ENCODE data around the gene ACE. TPM values are rescaled to one million over a fixed set of nuclear protein-coding genes. Genes with fewer than 3 reads are reported as not detected.

Gene ACE
- total and polyA plus RNA-seq, 4 donors, result 0.72 to 30.5 (median 11.3) TPM

DNA sequence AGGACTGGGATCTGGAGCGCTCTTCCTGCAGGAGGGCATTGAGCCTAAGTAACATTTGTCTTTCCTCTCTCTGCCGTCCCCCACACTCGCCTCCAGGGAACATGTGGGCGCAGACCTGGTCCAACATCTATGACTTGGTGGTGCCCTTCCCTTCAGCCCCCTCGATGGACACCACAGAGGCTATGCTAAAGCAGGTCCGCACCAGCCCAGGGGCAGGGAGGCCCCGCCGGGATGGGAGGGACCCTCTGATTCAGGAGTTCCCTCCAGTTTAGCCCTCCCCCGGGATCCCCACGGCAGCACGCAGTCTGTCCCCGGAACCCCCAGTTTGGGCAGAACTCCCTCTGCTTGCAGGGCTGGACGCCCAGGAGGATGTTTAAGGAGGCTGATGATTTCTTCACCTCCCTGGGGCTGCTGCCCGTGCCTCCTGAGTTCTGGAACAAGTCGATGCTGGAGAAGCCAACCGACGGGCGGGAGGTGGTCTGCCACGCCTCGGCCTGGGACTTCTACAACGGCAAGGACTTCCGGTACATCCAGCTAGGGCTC is 14.1 kb downstream of the ACE start:
- no peaks in the 10 kb centered on the region for H3K4me1 ChIP-seq (ENCODE audit: control insufficient read depth in 1 of 2, insufficient read depth in 2 of 2, low read length in 2 of 2)
- H3K27me3 ChIP-seq (ENCODE audit: control insufficient read depth in 1 of 2, insufficient read depth in 2 of 2, low read length in 1 of 2), result no peaks in the 10 kb centered on the region
- no peak overlapping the region for H3K4me3 ChIP-seq (ENCODE audit: low read length in 2 of 2)
- intact Hi-C loops (cut with DNase I), result no loop called here
- DNase-seq (no peak), ATAC-seq (ENCODE audit: low FRiP score) (no peak)
- no peaks in the 10 kb centered on the region for H3K9me3 ChIP-seq (ENCODE audit: control insufficient read depth, low read length)
- H3K36me3 ChIP-seq (ENCODE audit: control insufficient read depth in 1 of 2, insufficient read depth in 2 of 2, low read length in 1 of 2), result no peaks in the 10 kb centered on the region
- 87 to 88% methylated on average over 22 of the region's 22 CpGs for WGBS, 2 donors
- no peak overlapping the region for H3K27ac ChIP-seq (ENCODE audit: low read depth in 1 of 2, low read length in 2 of 2)

DNA sequence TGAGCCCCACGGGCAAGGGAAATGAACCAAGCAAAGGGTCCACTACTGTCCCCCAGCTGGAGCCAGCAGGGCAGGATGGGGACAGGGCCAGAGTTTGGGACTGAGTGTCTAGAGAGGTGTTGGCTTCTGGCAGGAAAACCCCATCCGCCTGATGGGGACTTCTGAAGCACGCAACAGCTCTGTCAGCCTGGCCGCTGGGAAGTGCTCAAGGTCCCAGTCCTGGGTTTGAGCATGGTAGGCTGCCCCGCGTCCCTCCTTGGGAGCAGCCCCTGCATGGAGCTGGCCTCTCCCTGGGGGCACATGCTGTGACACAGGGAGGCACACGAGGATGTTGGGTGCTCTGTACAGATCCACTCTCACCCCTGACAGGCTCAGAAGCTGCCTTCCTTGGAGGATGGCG is 14.6 kb downstream of the ACE start:
- Histone ChIP-seq H3K27me3 (ENCODE audit: control insufficient read depth in 1 of 2, insufficient read depth in 2 of 2, low read length in 1 of 2) (no peaks in the 10 kb centered on the region), H3K4me1 (ENCODE audit: control insufficient read depth in 1 of 2, insufficient read depth in 2 of 2, low read length in 2 of 2) (no peaks in the 10 kb centered on the region), H3K4me3 (ENCODE audit: low read length in 2 of 2) (no peak overlapping the region), H3K9me3 (ENCODE audit: control insufficient read depth, low read length) (no peaks in the 10 kb centered on the region), H3K36me3 (ENCODE audit: control insufficient read depth in 1 of 2, insufficient read depth in 2 of 2, low read length in 1 of 2) (no peaks in the 10 kb centered on the region), H3K27ac (ENCODE audit: low read depth in 1 of 2, low read length in 2 of 2) (no peak overlapping the region)
- no peak for DNase-seq
- intact Hi-C loops (cut with DNase I), result no loop called here
- ATAC-seq (ENCODE audit: low FRiP score), result no peak
- 83% methylated on average over 8 of the region's 8 CpGs for WGBS, 2 donors

DNA sequence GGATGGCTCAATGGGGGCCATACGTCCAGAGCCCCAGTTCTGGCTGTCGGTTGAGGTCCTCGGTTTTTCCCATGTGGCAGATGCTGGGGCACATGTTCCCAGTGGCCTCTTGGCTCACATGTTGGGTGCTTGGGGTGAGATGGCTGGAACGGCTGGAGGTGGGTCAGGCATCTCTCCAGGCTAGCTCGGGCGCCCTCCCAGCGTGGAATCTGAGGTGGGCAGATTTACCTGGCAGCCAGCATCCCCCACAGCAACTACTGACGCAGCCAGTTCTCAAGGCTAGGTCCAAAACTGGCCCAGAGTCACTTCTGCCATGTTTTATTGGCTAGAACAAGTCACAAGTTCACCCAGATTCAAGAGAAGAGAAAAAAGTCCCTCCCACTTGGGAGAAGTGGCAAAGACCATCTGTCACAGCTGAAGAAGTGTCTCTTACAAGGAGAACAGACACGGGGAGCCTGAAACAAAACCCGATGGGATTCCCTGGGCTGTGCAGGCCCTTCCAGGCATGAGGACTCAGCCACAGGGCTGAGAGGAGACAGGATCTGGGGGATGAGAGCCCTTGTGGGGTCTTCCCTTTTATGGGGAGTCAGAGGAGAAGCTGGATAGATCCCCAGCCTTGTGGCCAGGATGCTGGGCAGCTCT is 15.2 kb downstream of the ACE start:
- intact Hi-C loops (cut with DNase I), result no loop called here
- 78 to 82% methylated on average over 10 of the region's 10 CpGs for WGBS, 2 donors

GRCh38 chr17:63492940-63493339 is 16.1 kb downstream of the ACE start:
- 92 to 99% methylated on average over 6 of the region's 6 CpGs for WGBS, 2 donors

More for the DNA sequence above, 15.2 kb downstream of the ACE start:
- Histone ChIP-seq H3K9me3 (ENCODE audit: control insufficient read depth, low read length) (no peaks in the 10 kb centered on the region), H3K36me3 (ENCODE audit: control insufficient read depth in 1 of 2, insufficient read depth in 2 of 2, low read length in 1 of 2) (no peaks in the 10 kb centered on the region), H3K4me3 (ENCODE audit: low read length in 2 of 2) (no peak overlapping the region), H3K4me1 (ENCODE audit: control insufficient read depth in 1 of 2, insufficient read depth in 2 of 2, low read length in 2 of 2) (no peaks in the 10 kb centered on the region), H3K27me3 (ENCODE audit: control insufficient read depth in 1 of 2, insufficient read depth in 2 of 2, low read length in 1 of 2) (no peaks in the 10 kb centered on the region), H3K27ac (ENCODE audit: low read depth in 1 of 2, low read length in 2 of 2) (no peak overlapping the region)
- no peak for DNase-seq
- ATAC-seq (ENCODE audit: low FRiP score), result no peak

DNA sequence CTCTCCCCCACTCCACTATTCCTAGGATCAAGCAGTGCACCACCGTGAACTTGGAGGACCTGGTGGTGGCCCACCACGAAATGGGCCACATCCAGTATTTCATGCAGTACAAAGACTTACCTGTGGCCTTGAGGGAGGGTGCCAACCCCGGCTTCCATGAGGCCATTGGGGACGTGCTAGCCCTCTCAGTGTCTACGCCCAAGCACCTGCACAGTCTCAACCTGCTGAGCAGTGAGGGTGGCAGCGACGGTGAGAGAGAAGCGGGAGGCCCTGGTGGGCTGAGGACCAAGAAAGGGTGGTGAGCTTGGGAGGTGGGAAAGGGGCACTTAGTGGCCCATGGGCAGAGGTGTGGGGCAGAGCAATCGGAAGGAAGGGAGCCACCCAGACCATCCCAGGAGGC is 16.6 kb downstream of the ACE start:
- Histone ChIP-seq H3K36me3 (ENCODE audit: control insufficient read depth in 1 of 2, insufficient read depth in 2 of 2, low read length in 1 of 2) (no peaks in the 10 kb centered on the region), H3K9me3 (ENCODE audit: control insufficient read depth, low read length) (no peaks in the 10 kb centered on the region), H3K4me3 (ENCODE audit: low read length in 2 of 2) (no peak overlapping the region), H3K27ac (ENCODE audit: low read depth in 1 of 2, low read length in 2 of 2) (no peak overlapping the region), H3K27me3 (ENCODE audit: control insufficient read depth in 1 of 2, insufficient read depth in 2 of 2, low read length in 1 of 2) (no peaks in the 10 kb centered on the region), H3K4me1 (ENCODE audit: control insufficient read depth in 1 of 2, insufficient read depth in 2 of 2, low read length in 2 of 2) (no peaks in the 10 kb centered on the region)
- ATAC-seq (ENCODE audit: low FRiP score) (no peak), DNase-seq (no peak)
- WGBS, 2 donors, result 93% methylated on average over 9 of the region's 9 CpGs
- intact Hi-C loops (cut with DNase I), result no loop called here

More at GRCh38 chr17:63492940-63493339, 16.1 kb downstream of the ACE start:
- no peaks in the 10 kb centered on the region for H3K36me3 ChIP-seq (ENCODE audit: control insufficient read depth in 1 of 2, insufficient read depth in 2 of 2, low read length in 1 of 2)
- H3K4me3 ChIP-seq (ENCODE audit: low read length in 2 of 2), result no peak overlapping the region
- no peaks in the 10 kb centered on the region for H3K9me3 ChIP-seq (ENCODE audit: control insufficient read depth, low read length)
- intact Hi-C loops (cut with DNase I), result no loop called here
- no peaks in the 10 kb centered on the region for H3K27me3 ChIP-seq (ENCODE audit: control insufficient read depth in 1 of 2, insufficient read depth in 2 of 2, low read length in 1 of 2)
- DNase-seq (no peak), ATAC-seq (ENCODE audit: low FRiP score) (no peak)
- no peak overlapping the region for H3K27ac ChIP-seq (ENCODE audit: low read depth in 1 of 2, low read length in 2 of 2)
- H3K4me1 ChIP-seq (ENCODE audit: control insufficient read depth in 1 of 2, insufficient read depth in 2 of 2, low read length in 2 of 2), result no peaks in the 10 kb centered on the region

DNA sequence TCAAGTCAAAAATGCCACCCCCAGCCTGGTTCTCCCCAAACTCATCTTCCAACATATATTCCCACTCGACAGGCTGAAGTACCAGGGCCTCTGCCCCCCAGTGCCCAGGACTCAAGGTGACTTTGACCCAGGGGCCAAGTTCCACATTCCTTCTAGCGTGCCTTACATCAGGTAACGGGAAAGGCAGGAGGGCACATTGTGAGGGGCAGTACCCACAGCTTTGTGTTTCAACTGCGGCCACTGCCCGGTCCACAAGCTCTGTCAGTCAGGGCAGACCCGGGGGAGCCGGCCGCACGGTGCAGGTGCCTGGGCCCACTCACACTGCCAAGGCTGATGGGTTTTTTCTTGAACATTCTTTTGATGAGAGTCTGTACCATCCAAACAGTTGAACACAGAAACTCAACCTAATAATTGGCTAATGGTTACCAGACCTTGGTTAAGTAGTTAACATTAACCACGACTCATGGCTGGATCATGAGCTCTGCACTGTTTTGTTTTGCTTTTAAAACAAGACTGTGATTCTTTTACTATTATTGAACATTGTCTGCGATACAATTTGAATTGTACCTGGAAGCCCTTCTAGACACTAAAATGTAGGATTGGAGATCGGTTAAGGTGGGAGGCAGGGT is 17.6 kb downstream of the ACE start:
- intact Hi-C loops (cut with DNase I), result no loop called here
- DNase-seq (no peak), ATAC-seq (ENCODE audit: low FRiP score) (no peak)
- no peaks in the 10 kb centered on the region for H3K36me3 ChIP-seq (ENCODE audit: control insufficient read depth in 1 of 2, insufficient read depth in 2 of 2, low read length in 1 of 2)
- H3K4me1 ChIP-seq (ENCODE audit: control insufficient read depth in 1 of 2, insufficient read depth in 2 of 2, low read length in 2 of 2), result no peaks in the 10 kb centered on the region
- H3K4me3 ChIP-seq (ENCODE audit: low read length in 2 of 2), result no peak overlapping the region
- 92 to 93% methylated on average over 12 of the region's 12 CpGs for WGBS, 2 donors
- H3K9me3 ChIP-seq (ENCODE audit: control insufficient read depth, low read length), result no peaks in the 10 kb centered on the region
- H3K27ac ChIP-seq (ENCODE audit: low read depth in 1 of 2, low read length in 2 of 2), result no peak overlapping the region
- no peaks in the 10 kb centered on the region for H3K27me3 ChIP-seq (ENCODE audit: control insufficient read depth in 1 of 2, insufficient read depth in 2 of 2, low read length in 1 of 2)

DNA sequence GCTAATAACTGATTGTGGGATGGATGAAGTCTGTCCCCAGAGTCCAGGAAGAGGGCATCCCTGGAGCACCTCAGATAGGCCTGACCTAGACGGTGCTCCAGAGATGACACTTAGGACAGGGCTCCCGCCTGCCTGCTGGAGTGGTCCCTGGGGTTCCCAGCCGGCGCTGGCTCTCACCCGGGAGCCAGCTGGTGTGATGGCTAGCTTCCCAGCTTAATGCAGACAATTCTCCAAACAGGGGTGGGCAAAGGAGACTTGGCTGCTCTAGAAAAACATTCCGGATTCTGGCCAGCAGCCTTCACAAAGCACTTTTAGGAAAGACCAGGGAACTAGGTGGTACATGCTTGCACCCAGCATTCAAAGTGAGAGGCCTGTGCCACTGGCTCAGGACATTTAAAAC is 18.6 kb downstream of the ACE start:
- WGBS, 2 donors, result 34 to 38% methylated on average over 6 of the region's 6 CpGs
- Histone ChIP-seq H3K27me3 (ENCODE audit: control insufficient read depth in 1 of 2, insufficient read depth in 2 of 2, low read length in 1 of 2) (no peaks in the 10 kb centered on the region), H3K27ac (ENCODE audit: low read depth in 1 of 2, low read length in 2 of 2) (no peak overlapping the region), H3K4me1 (ENCODE audit: control insufficient read depth in 1 of 2, insufficient read depth in 2 of 2, low read length in 2 of 2) (no peaks in the 10 kb centered on the region), H3K9me3 (ENCODE audit: control insufficient read depth, low read length) (no peaks in the 10 kb centered on the region), H3K4me3 (ENCODE audit: low read length in 2 of 2) (no peak overlapping the region), H3K36me3 (ENCODE audit: control insufficient read depth in 1 of 2, insufficient read depth in 2 of 2, low read length in 1 of 2) (no peaks in the 10 kb centered on the region)
- ATAC-seq (ENCODE audit: low FRiP score), result no peak
- DNase-seq, result no peak
- intact Hi-C loops (cut with DNase I), result no loop called here

DNA sequence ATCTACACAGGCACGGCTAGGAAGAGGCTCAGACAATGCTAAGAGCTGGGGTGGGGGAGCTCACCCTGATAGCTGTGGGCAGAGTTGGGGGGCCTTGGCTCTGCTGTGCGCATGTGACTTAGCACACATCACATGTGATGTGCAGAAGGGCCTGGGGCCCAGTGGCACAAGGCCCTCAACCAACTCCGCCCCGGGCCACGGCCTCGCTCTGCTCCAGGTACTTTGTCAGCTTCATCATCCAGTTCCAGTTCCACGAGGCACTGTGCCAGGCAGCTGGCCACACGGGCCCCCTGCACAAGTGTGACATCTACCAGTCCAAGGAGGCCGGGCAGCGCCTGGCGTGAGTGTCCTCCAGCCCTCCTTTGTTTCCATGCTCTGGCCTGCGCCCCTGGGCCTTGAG is 19.3 kb downstream of the ACE start:
- no peaks in the 10 kb centered on the region for H3K9me3 ChIP-seq (ENCODE audit: control insufficient read depth, low read length)
- WGBS, 2 donors, result 90% methylated on average over 10 to 12 of the region's 12 CpGs
- DNase-seq, result no peak
- no peak for ATAC-seq (ENCODE audit: low FRiP score)
- intact Hi-C loops (cut with DNase I), result no loop called here
- H3K36me3 ChIP-seq (ENCODE audit: control insufficient read depth in 1 of 2, insufficient read depth in 2 of 2, low read length in 1 of 2), result no peaks in the 10 kb centered on the region
- H3K4me1 ChIP-seq (ENCODE audit: control insufficient read depth in 1 of 2, insufficient read depth in 2 of 2, low read length in 2 of 2), result no peaks in the 10 kb centered on the region
- H3K4me3 ChIP-seq (ENCODE audit: low read length in 2 of 2), result no peak overlapping the region
- no peaks in the 10 kb centered on the region for H3K27me3 ChIP-seq (ENCODE audit: control insufficient read depth in 1 of 2, insufficient read depth in 2 of 2, low read length in 1 of 2)
- H3K27ac ChIP-seq (ENCODE audit: low read depth in 1 of 2, low read length in 2 of 2), result no peak overlapping the region
